ENCODE data around the gene SLC34A1. TPM values are rescaled to one million over a fixed set of nuclear protein-coding genes. Genes with fewer than 3 reads are reported as not detected.

Gene SLC34A1
- total RNA-seq, 1 experiment from 2014 or later: 0.28 TPM

DNA sequence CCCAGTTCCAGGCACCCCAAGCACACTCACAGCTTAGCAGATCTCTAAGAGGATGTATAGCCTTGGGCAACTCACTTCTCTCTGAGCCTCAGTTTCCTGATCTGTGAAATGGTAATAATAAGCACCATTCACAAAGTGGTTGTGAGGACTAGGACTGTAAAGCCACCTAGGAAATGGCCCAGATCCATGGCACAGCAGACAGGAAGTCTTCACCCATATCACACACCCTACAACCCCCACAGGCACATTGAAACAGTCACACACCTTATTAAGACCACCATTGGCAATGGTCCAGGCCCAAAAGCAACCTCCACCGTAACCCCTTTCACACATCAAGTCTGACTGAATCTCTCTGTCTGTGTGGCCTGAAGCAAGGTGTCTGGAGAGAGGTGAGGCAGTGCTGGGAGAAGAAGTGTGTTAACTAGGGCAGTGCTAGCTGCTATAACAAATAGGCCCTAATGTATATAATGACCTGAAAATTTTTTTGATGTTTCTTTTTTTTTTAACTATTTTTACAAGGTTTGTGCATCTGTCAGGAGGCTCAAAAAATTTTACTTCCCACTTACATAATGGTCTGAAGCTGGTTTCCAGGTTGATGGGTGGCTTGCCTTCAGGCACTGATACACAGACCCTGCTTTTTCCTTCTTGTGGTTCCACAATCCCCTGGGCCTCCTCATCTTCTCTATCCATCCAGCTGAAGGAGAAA, 28.9 kb upstream of the SLC34A1 start:
- no peak overlapping the region for H3K27ac ChIP-seq
- no peaks in the 10 kb centered on the region for H3K9me2 ChIP-seq (ENCODE audit: insufficient read depth)
- no peaks in the 10 kb centered on the region for H3K9me3 ChIP-seq (ENCODE audit: insufficient read depth, low read depth)
- TF ChIP-seq, protein P1, sequence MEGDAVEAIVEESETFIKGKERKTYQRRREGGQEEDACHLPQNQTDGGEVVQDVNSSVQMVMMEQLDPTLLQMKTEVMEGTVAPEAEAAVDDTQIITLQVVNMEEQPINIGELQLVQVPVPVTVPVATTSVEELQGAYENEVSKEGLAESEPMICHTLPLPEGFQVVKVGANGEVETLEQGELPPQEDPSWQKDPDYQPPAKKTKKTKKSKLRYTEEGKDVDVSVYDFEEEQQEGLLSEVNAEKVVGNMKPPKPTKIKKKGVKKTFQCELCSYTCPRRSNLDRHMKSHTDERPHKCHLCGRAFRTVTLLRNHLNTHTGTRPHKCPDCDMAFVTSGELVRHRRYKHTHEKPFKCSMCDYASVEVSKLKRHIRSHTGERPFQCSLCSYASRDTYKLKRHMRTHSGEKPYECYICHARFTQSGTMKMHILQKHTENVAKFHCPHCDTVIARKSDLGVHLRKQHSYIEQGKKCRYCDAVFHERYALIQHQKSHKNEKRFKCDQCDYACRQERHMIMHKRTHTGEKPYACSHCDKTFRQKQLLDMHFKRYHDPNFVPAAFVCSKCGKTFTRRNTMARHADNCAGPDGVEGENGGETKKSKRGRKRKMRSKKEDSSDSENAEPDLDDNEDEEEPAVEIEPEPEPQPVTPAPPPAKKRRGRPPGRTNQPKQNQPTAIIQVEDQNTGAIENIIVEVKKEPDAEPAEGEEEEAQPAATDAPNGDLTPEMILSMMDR (conservative IDR thresholded peaks at IDR 0.05): no peak
- TF ChIP-seq EZH2 (IDR thresholded peaks at IDR 0.05; ENCODE audit: low read depth): no peak
- 0 out of 2 replicates have a peak, but pooled peaks cover 3% of the 10 kb centered on the region for H3F3A ChIP-seq (ENCODE audit: insufficient read depth, low read depth)
- no peak for DNase-seq
- H3K4me3 ChIP-seq: no peak overlapping the region
- CTCF ChIA-PET: no interaction called here
- BruUV-seq (replicated peaks): no TSS peak
- no peak overlapping the region for H2AFZ ChIP-seq
- POLR2A ChIA-PET (ENCODE audit: unreplicated experiment): no interaction called here
- H3K27me3 ChIP-seq (ENCODE audit: insufficient read depth, low read depth): peaks cover 14% of the 10 kb centered on the region; the same call in 1 of the 2 replicates
- H3K4me1 ChIP-seq (replicated peaks; ENCODE audit: insufficient read depth): peaks cover 7% of the 10 kb centered on the region
- no peaks in the 10 kb centered on the region for H3K36me3 ChIP-seq (ENCODE audit: low read depth)
- H3K4me2 ChIP-seq: no peak overlapping the region
- intact Hi-C loops (cut with micrococcal nuclease; ENCODE audit: unreplicated experiment): no loop called here
- H4K20me1 ChIP-seq (ENCODE audit: insufficient read depth): no peaks in the 10 kb centered on the region
- H3K79me2 ChIP-seq (ENCODE audit: low read depth): peaks cover 10% of the 10 kb centered on the region

DNA sequence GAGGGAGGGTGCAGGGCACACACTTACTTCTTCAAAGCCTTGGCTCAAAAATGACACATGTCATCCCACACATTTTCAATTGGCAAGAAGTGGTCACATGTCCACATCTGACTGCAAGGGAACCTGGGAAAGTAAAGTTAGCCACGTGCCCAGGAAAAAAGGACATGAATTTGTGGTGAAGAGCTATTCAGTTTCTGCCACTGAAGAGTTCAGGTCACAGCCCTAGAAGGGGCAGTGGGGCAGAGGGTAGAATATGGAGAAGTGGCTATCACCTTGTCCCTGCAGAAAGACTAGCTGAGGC, 28.4 kb upstream of the SLC34A1 start:
- no peaks in the 10 kb centered on the region for H4K20me1 ChIP-seq (ENCODE audit: insufficient read depth)
- peaks cover 5% of the 10 kb centered on the region for H3K79me2 ChIP-seq (ENCODE audit: low read depth)
- no peaks in the 10 kb centered on the region for H3K9me2 ChIP-seq (ENCODE audit: insufficient read depth)
- H3K4me1 ChIP-seq (replicated peaks; ENCODE audit: insufficient read depth): peaks cover 4% of the 10 kb centered on the region; the same call in 1 of the 2 replicates
- no peak overlapping the region for H3K27ac ChIP-seq
- no peak overlapping the region for H2AFZ ChIP-seq
- peaks cover 14% of the 10 kb centered on the region; the same call in 1 of the 2 replicates for H3K27me3 ChIP-seq (ENCODE audit: insufficient read depth, low read depth)
- H3K36me3 ChIP-seq (ENCODE audit: low read depth): no peaks in the 10 kb centered on the region
- BruUV-seq (replicated peaks): no TSS peak
- no peak overlapping the region for H3K4me3 ChIP-seq
- no peaks in the 10 kb centered on the region for H3K9me3 ChIP-seq (ENCODE audit: insufficient read depth, low read depth)
- intact Hi-C loops (cut with micrococcal nuclease; ENCODE audit: unreplicated experiment): no loop called here
- H3F3A ChIP-seq (ENCODE audit: insufficient read depth, low read depth): 0 out of 2 replicates have a peak, but pooled peaks cover 3% of the 10 kb centered on the region
- ChIA-PET CTCF (no interaction called here), POLR2A (ENCODE audit: unreplicated experiment) (no interaction called here)
- no peak overlapping the region for H3K4me2 ChIP-seq
- no peak for TF ChIP-seq EZH2 (IDR thresholded peaks at IDR 0.05; ENCODE audit: low read depth)
- TF ChIP-seq, protein P1 (conservative IDR thresholded peaks at IDR 0.05): no peak
- DNase-seq: no peak

DNA sequence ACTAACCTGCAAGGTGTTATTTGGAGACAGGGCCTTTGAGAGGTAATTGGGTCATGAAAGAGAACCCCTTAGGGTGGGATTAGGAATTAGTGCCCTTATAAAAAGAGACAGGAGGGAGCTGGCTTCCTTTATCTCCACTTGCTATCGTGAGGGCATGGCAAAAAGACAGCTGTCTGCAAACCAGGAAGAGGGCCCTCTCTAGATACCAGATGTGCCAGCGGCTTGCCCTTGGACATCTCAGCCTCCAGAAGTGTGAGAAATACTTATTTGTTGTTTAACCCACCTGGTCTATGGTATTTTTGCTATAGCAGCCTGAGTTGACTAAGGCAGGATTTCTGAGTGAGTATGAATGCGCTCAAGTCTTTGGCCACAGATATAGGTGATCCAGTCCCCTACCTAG, 27.5 kb upstream of the SLC34A1 start:
- ChIA-PET POLR2A (ENCODE audit: unreplicated experiment) (no interaction called here), CTCF (interaction anchor here (0.6 kb wide), 2 partner anchors 33 to 610 kb away, joined by 3 to 4 read pairs; no protein-coding TSS in a partner anchor)
- H3F3A ChIP-seq (ENCODE audit: insufficient read depth, low read depth): 0 out of 2 replicates have a peak, but pooled peaks cover 3% of the 10 kb centered on the region
- peaks cover 4% of the 10 kb centered on the region; the same call in 1 of the 2 replicates for H3K4me1 ChIP-seq (replicated peaks; ENCODE audit: insufficient read depth)
- no peaks in the 10 kb centered on the region for H3K36me3 ChIP-seq (ENCODE audit: low read depth)
- no peak overlapping the region for H3K4me2 ChIP-seq
- H3K79me2 ChIP-seq (ENCODE audit: low read depth): no peaks in the 10 kb centered on the region
- H3K4me3 ChIP-seq: no peak overlapping the region
- H3K9me2 ChIP-seq (ENCODE audit: insufficient read depth): no peaks in the 10 kb centered on the region
- H2AFZ ChIP-seq: no peak overlapping the region
- H3K9me3 ChIP-seq (ENCODE audit: insufficient read depth, low read depth): no peaks in the 10 kb centered on the region
- TF ChIP-seq, protein P1 (conservative IDR thresholded peaks at IDR 0.05): no peak
- TF ChIP-seq EZH2 (IDR thresholded peaks at IDR 0.05; ENCODE audit: low read depth): no peak
- no peak for DNase-seq
- H3K27ac ChIP-seq: no peak overlapping the region
- intact Hi-C loops (cut with micrococcal nuclease; ENCODE audit: unreplicated experiment): no loop called here
- no peaks in the 10 kb centered on the region for H4K20me1 ChIP-seq (ENCODE audit: insufficient read depth)
- H3K27me3 ChIP-seq (ENCODE audit: insufficient read depth, low read depth): peaks cover 14% of the 10 kb centered on the region; the same call in 1 of the 2 replicates
- no TSS peak for BruUV-seq (replicated peaks)

Data from PC-9 (cell line).